Peyer's patch (tissue), 4 donors: ENCODE results near the gene CHRNG. TPM values are rescaled to one million over a fixed set of nuclear protein-coding genes. Genes with fewer than 3 reads are reported as not detected.

ENCODE experiments used
- DNase-seq, 3 donors: peaks; one replicate each; pipeline ENCODE4 v3.0.0-alpha.2; 2017 to 2019
- H3K27ac ChIP-seq, 4 donors: fragments of 200-600 bp; sonication (generic); one replicate each; pipeline ENCODE4 v1.5.1; 2016 to 2019
- H3K27me3 ChIP-seq, 2 donors: fragments of 200-600 bp; sonication (generic); one replicate each; pipeline ENCODE4 v1.5.1; 2019
- H3K36me3 ChIP-seq, 3 donors: fragments of 200-600 bp; sonication (generic); one replicate each; pipeline ENCODE4 v1.5.1; 2016 to 2019
- H3K4me1 ChIP-seq, 4 donors: fragments of 200-600 bp; sonication (generic); one replicate each; pipeline ENCODE4 v1.5.1; 2016 to 2019
- H3K4me3 ChIP-seq, 4 donors: fragments of 200-600 bp; sonication (generic); 1 replicate in 3 of 4; 2 replicates in 1 of 4; pipeline ENCODE4 v1.5.1; 2016 to 2019; ENCODE audit warnings: mild to moderate bottlenecking in 1 of 4
- H3K9me3 ChIP-seq, 4 donors: fragments of 200-600 bp; sonication (generic); one replicate each; pipeline ENCODE4 v1.5.1; 2016 to 2019; ENCODE audit warnings: mild to moderate bottlenecking in 1 of 4
- CTCF ChIP-seq, 6 experiments: fragments of 450-650 bp in 4 of 6; fragments of 200-600 bp in 2 of 6; sonication (generic) in 1 of 6; IDR thresholded peaks; one replicate each; pipeline ENCODE4 v1.5.1; 2017 to 2019; ENCODE audit warnings: antibody characterized with exemption in 6 of 6, mild to moderate bottlenecking in 3 of 6, moderate library complexity in 1 of 6
- POLR2A ChIP-seq, 2 donors: fragments of 450-650 bp; IDR thresholded peaks; one replicate each; pipeline ENCODE4 v1.5.1; 2017; ENCODE audit warnings: antibody characterized with exemption in 2 of 2, mild to moderate bottlenecking in 2 of 2, moderate library complexity in 2 of 2
- total RNA-seq, 4 donors: library from RNA; depleted of rRNA; stranded (reverse); fragments of >200 nt; gene quantifications; one replicate each; pipeline ENCODE4 v1.1.0, GENCODE V29; 2016

The CHRNG gene
- total RNA-seq, 4 donors from 2014 or later = not detected

- no peak overlapping the region for H3K27ac ChIP-seq
- TF ChIP-seq POLR2A (IDR thresholded peaks at IDR 0.05) (no peak), CTCF (IDR thresholded peaks at IDR 0.05) (no peak)
- peaks cover 0 to 27% of the 10 kb centered on the region in 2 donors for H3K27me3 ChIP-seq
- DNase-seq = no peak
- H3K4me1 ChIP-seq = peaks cover 0 to 25% (median 16%) of the 10 kb centered on the region in 4 donors
- H3K4me3 ChIP-seq = no peak overlapping the region
- H3K9me3 ChIP-seq = no peaks in the 10 kb centered on the region
- H3K36me3 ChIP-seq = no peaks in the 10 kb centered on the region
These were observed 16.1 kb upstream of the CHRNG start for GRCh38 chr2:232523402-232523681.

GRCh38 chr2:232523682-232524597 is 15.6 kb upstream of the CHRNG start:
- Histone ChIP-seq H3K27me3 (peaks cover 0 to 27% of the 10 kb centered on the region in 2 donors), H3K4me3 (peak overlapping the region in 3 of 4 donors; percentile 33 to 35 (median 35)), H3K9me3 (no peaks in the 10 kb centered on the region), H3K4me1 (peaks cover 0 to 25% (median 16%) of the 10 kb centered on the region in 4 donors), H3K27ac (no peak overlapping the region), H3K36me3 (no peaks in the 10 kb centered on the region)
- TF ChIP-seq CTCF (IDR thresholded peaks at IDR 0.05) (no peak), POLR2A (IDR thresholded peaks at IDR 0.05) (no peak)
- DNase-seq = no peak

- Histone ChIP-seq H3K27me3 (peaks cover 0 to 27% of the 10 kb centered on the region in 2 donors), H3K27ac (no peak overlapping the region), H3K4me1 (peaks cover 0 to 25% (median 16%) of the 10 kb centered on the region in 4 donors), H3K4me3 (no peak overlapping the region), H3K9me3 (no peaks in the 10 kb centered on the region), H3K36me3 (no peaks in the 10 kb centered on the region)
- TF ChIP-seq CTCF (IDR thresholded peaks at IDR 0.05) (no peak), POLR2A (IDR thresholded peaks at IDR 0.05) (no peak)
- DNase-seq = no peak
These were observed 14.7 kb upstream of the CHRNG start for GRCh38 chr2:232524771-232525170.

- no peaks in the 10 kb centered on the region for H3K36me3 ChIP-seq
- peaks cover 0 to 25% (median 16%) of the 10 kb centered on the region in 4 donors for H3K4me1 ChIP-seq
- H3K27ac ChIP-seq = no peak overlapping the region
- no peaks in the 10 kb centered on the region for H3K9me3 ChIP-seq
- H3K4me3 ChIP-seq = no peak overlapping the region
- H3K27me3 ChIP-seq = peaks cover 0 to 27% of the 10 kb centered on the region in 2 donors
- no peak for DNase-seq
- TF ChIP-seq POLR2A (IDR thresholded peaks at IDR 0.05) = no peak
- no peak for TF ChIP-seq CTCF (IDR thresholded peaks at IDR 0.05)
These were observed 14.3 kb upstream of the CHRNG start for GRCh38 chr2:232525199-232525598.

- H3K27me3 ChIP-seq = peaks cover 0 to 27% of the 10 kb centered on the region in 2 donors
- no peak within 1 kb of the TSS for H3K4me3 ChIP-seq
- peaks cover 0 to 25% (median 16%) of the 10 kb centered on the region in 4 donors for H3K4me1 ChIP-seq
- H3K36me3 ChIP-seq = no peaks in the 10 kb centered on the region
- TF ChIP-seq POLR2A (IDR thresholded peaks at IDR 0.05) (no peak), CTCF (IDR thresholded peaks at IDR 0.05) (no peak)
- H3K27ac ChIP-seq = no peak within 1 kb of the TSS
- H3K9me3 ChIP-seq = no peaks in the 10 kb centered on the region
- no peak for DNase-seq
These were observed 13.6 kb upstream of the CHRNG start, which contains the start of gene CHRND for GRCh38 chr2:232525791-232526371. CHRND (plus strand) TSS chr2:232526160; CDS start chr2:232526216, 56 bp downstream.
